GM21717 (cell line): ENCODE measurements around the gene GCK.
"Not testable (repeated sequence)": the region's sequence is repeated elsewhere in the genome, so short reads cannot be mapped to it uniquely, and the experiment has no call there.

ENCODE experiments used
- ATAC-seq: cut with Tn5 transposase; IDR thresholded peaks from one replicate; pipeline ENCODE4 v1.9.1; 2021; ENCODE audit warnings: mild to moderate bottlenecking, moderate library complexity; ENCODE audit not compliant: unreplicated experiment

GCK gene

GRCh38 chr7:44145969-44146911, 43.0 kb downstream of the GCK start:
- no peak for ATAC-seq

- ATAC-seq = no peak
These were observed 43.7 kb downstream of the GCK start for GRCh38 chr7:44145479-44145968.

- ATAC-seq = no peak
These were observed 44.2 kb downstream of the GCK start for GRCh38 chr7:44144968-44145478.

- no peak for ATAC-seq
These were observed 44.7 kb downstream of the GCK start for GRCh38 chr7:44144426-44144967.

GRCh38 chr7:44143646-44144250, 45.5 kb downstream of the GCK start:
- ATAC-seq = no peak

GRCh38 chr7:44142028-44142427, 47.2 kb downstream of the GCK start:
- ATAC-seq = no peak

- no peak for ATAC-seq
These were observed 47.9 kb downstream of the GCK start, which contains the start of gene MYL7 for GRCh38 chr7:44141221-44141850. MYL7 (minus strand) TSS chr7:44141332; CDS start chr7:44141305, 27 bp downstream.

GRCh38 chr7:44140341-44140740, 48.9 kb downstream of the GCK start:
- no peak for ATAC-seq

GRCh38 chr7:44139311-44140010, 49.8 kb downstream of the GCK start:
- no peak for ATAC-seq

GRCh38 chr7:44138698-44139097, 50.5 kb downstream of the GCK start:
- ATAC-seq = no peak

- no peak for ATAC-seq
These were observed 52.5 kb downstream of the GCK start for GRCh38 chr7:44136731-44137130.

- no peak for ATAC-seq
These were observed 54.2 kb downstream of the GCK start for GRCh38 chr7:44134943-44135628.

- no peak for ATAC-seq
These were observed 55.9 kb downstream of the GCK start for GRCh38 chr7:44133295-44133694.

GRCh38 chr7:44132039-44132438, 57.2 kb downstream of the GCK start:
- no peak for ATAC-seq

GRCh38 chr7:44131173-44132029, 57.8 kb downstream of the GCK start:
- ATAC-seq = no peak

GRCh38 chr7:44128721-44129582, 60.3 kb downstream of the GCK start:
- no peak for ATAC-seq

- no peak for ATAC-seq
These were observed 62.1 kb downstream of the GCK start for GRCh38 chr7:44127161-44127560.

GRCh38 chr7:44126574-44126973, 62.7 kb downstream of the GCK start:
- ATAC-seq = not testable (repeated sequence)
